A673 (cell line): ENCODE results near the gene ZNF81. TPM values are rescaled to one million over a fixed set of nuclear protein-coding genes. Genes with fewer than 3 reads are reported as not detected.
"Not testable (repeated sequence)": the region's sequence is repeated elsewhere in the genome, so short reads cannot be mapped to it uniquely, and the experiment has no call there.

ENCODE experiments used
- BruUV-seq: library from RNA; stranded (reverse); fragments of 400-500 nt; replicated peaks from 2 replicates; lab custom pipeline; 2021; lab: Mats Ljungman, UMichigan
- CTCF ChIA-PET: fragments of 300-600 bp; sonication (Branson Sonifier 250); formaldehyde crosslinking; loops from one replicate; lab custom pipeline; 2022; ENCODE audit warnings: antibody characterized with exemption; lab: Charles Lee
- POLR2A ChIA-PET: fragments of 300-600 bp; sonication (Branson Sonifier 250); formaldehyde crosslinking; loops from one replicate; lab custom pipeline; 2022; ENCODE audit warnings: antibody characterized with exemption; ENCODE audit not compliant: low non-redundant PET; lab: Charles Lee
- DNase-seq: peaks from one replicate; pipeline ENCODE4 v3.0.0-alpha.2; 2015; ENCODE audit warnings: low spot score
- H3K27ac ChIP-seq: fragments of 200-600 bp; sonication (generic); 2 replicates; pipeline ENCODE4 v1.5.1; 2016; ENCODE audit warnings: mixed run types, low read depth, mild to moderate bottlenecking, mixed read lengths, antibody characterized with exemption, low read length; ENCODE audit not compliant: poor library complexity, severe bottlenecking
- H3K27me3 ChIP-seq: fragments of 200-600 bp; sonication (generic); replicated peaks from 2 replicates; pipeline ENCODE4 v1.6.1; 2017; ENCODE audit warnings: mixed run types, low read depth, mild to moderate bottlenecking, mixed read lengths, antibody characterized with exemption, low read length; ENCODE audit not compliant: insufficient read depth, poor library complexity
- H3K36me3 ChIP-seq: fragments of 200-600 bp; sonication (generic); 2 replicates; pipeline ENCODE4 v1.6.1; 2016; ENCODE audit warnings: mixed run types, mild to moderate bottlenecking, mixed read lengths, antibody characterized with exemption, low read length; ENCODE audit not compliant: insufficient read depth, poor library complexity, severe bottlenecking
- H3K4me1 ChIP-seq: fragments of 200-600 bp; sonication (generic); 2 replicates; pipeline ENCODE4 v1.6.1; 2017; ENCODE audit warnings: mixed run types, mild to moderate bottlenecking, mixed read lengths, antibody characterized with exemption, low read length; ENCODE audit not compliant: insufficient read depth, poor library complexity, severe bottlenecking
- H3K4me3 ChIP-seq: fragments of 200-600 bp; sonication (generic); 2 replicates; pipeline ENCODE4 v1.5.1; 2016; ENCODE audit warnings: low read depth, mixed run types, mild to moderate bottlenecking, mixed read lengths, low read length; ENCODE audit not compliant: poor library complexity, severe bottlenecking
- H3K9me3 ChIP-seq: fragments of 200-600 bp; sonication (generic); 2 replicates; pipeline ENCODE4 v1.6.1; 2016; ENCODE audit warnings: mixed run types, low read depth, mild to moderate bottlenecking, mixed read lengths, antibody characterized with exemption, low read length; ENCODE audit not compliant: poor library complexity, severe bottlenecking
- EZH2 ChIP-seq: fragments of 200-600 bp; sonication (generic); IDR thresholded peaks from 2 replicates; pipeline ENCODE4 v1.6.1; 2017; ENCODE audit warnings: borderline replicate concordance, low read depth, mild to moderate bottlenecking, mixed read lengths, antibody characterized with exemption, low read length; ENCODE audit not compliant: poor library complexity, severe bottlenecking
- intact Hi-C: fragments of 100-400 bp; cut with micrococcal nuclease; formaldehyde crosslinking; loops from one replicate; pipeline ENCODE4 v1.10.0; 2022; ENCODE audit not compliant: unreplicated experiment
- total RNA-seq: library from RNA; stranded (reverse); gene quantifications from 2 replicates; pipeline ENCODE4 v1.2.3, GENCODE V29; 2021
- TF ChIP-seq, protein P1 (sequence below): fragments of 300-800, 200-600 bp; sonication (generic); conservative IDR thresholded peaks from 2 replicates; pipeline ENCODE4 v1.5.1; 2017; ENCODE audit warnings: low read depth, mild to moderate bottlenecking, antibody characterized with exemption, low read length, moderate library complexity, mixed read lengths

Gene ZNF81
- total RNA-seq, 1 experiment from 2014 or later = 11.2 TPM

DNA sequence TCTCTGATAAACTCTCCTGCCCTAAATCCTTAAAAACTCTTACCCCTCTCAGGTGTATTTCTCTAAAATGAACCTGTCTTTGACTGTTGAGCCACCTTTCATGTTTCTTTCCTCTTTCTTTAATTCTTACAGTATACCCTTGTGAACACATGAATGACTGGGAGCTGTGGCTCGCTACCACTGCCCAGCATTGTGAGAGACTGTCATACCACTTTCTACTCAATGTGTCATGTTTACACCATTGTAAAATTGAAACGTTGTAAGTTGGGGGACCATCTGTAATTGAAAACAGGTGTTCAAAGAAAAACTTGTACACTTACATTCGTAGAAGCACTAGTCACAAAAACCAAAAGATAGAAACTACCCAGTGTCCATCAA, 100.2 kb downstream of the ZNF81 start:
- TF ChIP-seq EZH2 = no peak
- TF ChIP-seq, protein P1, sequence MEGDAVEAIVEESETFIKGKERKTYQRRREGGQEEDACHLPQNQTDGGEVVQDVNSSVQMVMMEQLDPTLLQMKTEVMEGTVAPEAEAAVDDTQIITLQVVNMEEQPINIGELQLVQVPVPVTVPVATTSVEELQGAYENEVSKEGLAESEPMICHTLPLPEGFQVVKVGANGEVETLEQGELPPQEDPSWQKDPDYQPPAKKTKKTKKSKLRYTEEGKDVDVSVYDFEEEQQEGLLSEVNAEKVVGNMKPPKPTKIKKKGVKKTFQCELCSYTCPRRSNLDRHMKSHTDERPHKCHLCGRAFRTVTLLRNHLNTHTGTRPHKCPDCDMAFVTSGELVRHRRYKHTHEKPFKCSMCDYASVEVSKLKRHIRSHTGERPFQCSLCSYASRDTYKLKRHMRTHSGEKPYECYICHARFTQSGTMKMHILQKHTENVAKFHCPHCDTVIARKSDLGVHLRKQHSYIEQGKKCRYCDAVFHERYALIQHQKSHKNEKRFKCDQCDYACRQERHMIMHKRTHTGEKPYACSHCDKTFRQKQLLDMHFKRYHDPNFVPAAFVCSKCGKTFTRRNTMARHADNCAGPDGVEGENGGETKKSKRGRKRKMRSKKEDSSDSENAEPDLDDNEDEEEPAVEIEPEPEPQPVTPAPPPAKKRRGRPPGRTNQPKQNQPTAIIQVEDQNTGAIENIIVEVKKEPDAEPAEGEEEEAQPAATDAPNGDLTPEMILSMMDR = no peak
- Histone ChIP-seq H3K9me3 (no peaks in the 10 kb centered on the region), H3K36me3 (no peaks in the 10 kb centered on the region), H3K27me3 (no peaks in the 10 kb centered on the region), H3K27ac (no peak overlapping the region), H3K4me1 (no peaks in the 10 kb centered on the region), H3K4me3 (no peak overlapping the region)
- POLR2A ChIA-PET = no interaction called here
- intact Hi-C loops = no loop called here
- BruUV-seq = no TSS peak
- CTCF ChIA-PET = no interaction called here
- no peak for DNase-seq

DNA sequence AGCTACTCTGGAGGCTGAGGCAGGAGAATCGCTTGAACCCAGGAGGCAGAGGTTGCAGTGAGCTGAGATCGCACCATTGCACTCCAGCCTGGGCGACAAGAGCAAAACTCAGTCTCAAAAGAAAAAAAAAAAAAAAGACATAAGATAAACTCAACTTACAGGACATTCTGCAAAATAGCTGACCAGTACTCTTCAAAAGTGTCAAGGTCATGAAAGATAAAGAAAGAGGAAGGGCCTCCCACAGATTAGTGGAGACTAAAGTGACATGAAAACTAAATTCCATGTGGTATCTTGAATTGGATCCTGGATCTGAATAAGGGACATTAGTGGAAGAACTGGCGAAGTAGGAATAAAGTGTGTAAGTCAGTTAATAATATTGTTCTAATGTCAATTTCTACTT, 103.7 kb downstream of the ZNF81 start:
- POLR2A ChIA-PET = no interaction called here
- CTCF ChIA-PET = no interaction called here
- Histone ChIP-seq H3K27me3 (no peaks in the 10 kb centered on the region), H3K27ac (no peak overlapping the region), H3K9me3 (no peaks in the 10 kb centered on the region), H3K4me1 (no peaks in the 10 kb centered on the region), H3K36me3 (no peaks in the 10 kb centered on the region), H3K4me3 (no peak overlapping the region)
- TF ChIP-seq, protein P1 = no peak
- TF ChIP-seq EZH2 = no peak
- no peak for DNase-seq
- intact Hi-C loops = no loop called here
- BruUV-seq = no TSS peak

- POLR2A ChIA-PET = no interaction called here
- BruUV-seq = no TSS peak
- TF ChIP-seq, protein P1 = no peak
- no peak overlapping the region for H3K4me3 ChIP-seq
- no peak for DNase-seq
- CTCF ChIA-PET = no interaction called here
- H3K27me3 ChIP-seq = no peaks in the 10 kb centered on the region
- H3K9me3 ChIP-seq = no peaks in the 10 kb centered on the region
- H3K4me1 ChIP-seq = no peaks in the 10 kb centered on the region
- no peaks in the 10 kb centered on the region for H3K36me3 ChIP-seq
- intact Hi-C loops = no loop called here
- no peak overlapping the region for H3K27ac ChIP-seq
Measured at GRCh38 chrX:47941423-47941822, 104.7 kb downstream of the ZNF81 start.

DNA sequence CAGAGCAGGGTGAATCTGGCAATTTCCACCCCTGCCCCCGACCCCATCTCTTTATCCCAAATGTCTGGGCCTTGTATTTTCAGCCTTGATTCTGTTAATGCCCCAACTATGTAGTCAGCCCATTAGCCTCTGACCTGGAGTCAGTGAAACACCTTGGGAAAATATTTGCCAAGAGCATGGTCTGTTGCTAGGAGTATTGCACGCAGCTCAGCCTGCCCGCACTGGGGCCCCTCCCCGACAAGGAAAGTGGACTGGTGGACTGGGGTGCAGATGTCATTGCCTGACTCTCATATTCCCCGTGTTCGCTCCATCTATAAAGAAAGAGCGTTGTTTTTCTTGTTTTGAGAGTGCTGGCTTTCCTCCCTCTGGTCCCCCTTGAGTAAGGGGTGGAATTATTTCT, 118.6 kb downstream of the ZNF81 start:
- BruUV-seq, H3K27ac ChIP-seq, POLR2A ChIA-PET, H3K4me3 ChIP-seq, DNase-seq, H3K9me3 ChIP-seq, H3K4me1 ChIP-seq, H3K27me3 ChIP-seq, CTCF ChIA-PET, H3K36me3 ChIP-seq, intact Hi-C loops: not testable (repeated sequence)
